ENCODE data around the gene AP3S1. TPM values are rescaled to one million over a fixed set of nuclear protein-coding genes. Genes with fewer than 3 reads are reported as not detected.
"Not testable (repeated sequence)": the region's sequence is repeated elsewhere in the genome, so short reads cannot be mapped to it uniquely, and the experiment has no call there.

Gene AP3S1
- total RNA-seq, 1 donor from 2014 or later, result 73.2 TPM

DNA sequence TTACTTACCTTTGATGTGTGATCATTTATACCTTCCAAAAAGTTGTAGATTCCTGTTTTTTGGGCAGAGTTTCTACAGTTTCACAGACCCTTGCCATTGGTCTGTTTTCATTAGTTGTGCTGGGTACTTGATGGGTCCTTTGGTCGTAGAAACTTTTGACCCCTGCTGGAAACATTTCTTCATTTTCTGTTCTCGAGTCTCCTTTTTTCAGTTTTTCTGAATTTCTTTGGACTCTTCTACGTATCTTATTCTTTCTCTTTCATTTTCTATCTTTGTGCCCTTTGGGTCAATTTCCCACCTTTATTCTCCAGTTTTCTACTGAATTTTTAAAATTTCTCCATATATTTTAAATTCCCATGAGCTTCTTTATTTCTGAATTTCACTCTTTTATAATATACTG is 16.7 kb downstream of the AP3S1 start:
- no peak for TF ChIP-seq CTCF (conservative IDR thresholded peaks at IDR 0.05; ENCODE audit: low read depth, low read length)

DNA sequence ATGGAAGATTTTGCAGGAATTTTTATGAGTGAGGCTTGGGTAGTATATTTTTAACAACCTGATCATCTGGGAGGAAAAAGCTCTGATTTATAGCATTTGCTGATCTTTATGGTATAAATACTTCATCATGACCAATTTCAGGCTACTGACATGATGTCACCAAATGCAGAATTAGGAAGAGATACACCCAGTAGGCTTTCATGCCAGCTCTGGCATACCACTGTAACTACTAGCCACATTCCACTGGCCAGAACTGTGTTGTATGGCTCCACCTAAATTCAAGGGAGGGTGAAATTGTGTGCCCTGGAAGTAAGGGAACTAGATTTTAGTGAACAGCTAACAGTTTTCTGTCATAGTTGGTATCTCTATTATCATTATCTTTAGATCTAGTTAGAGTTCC is 17.6 kb downstream of the AP3S1 start:
- DNase-seq (ENCODE audit: low read depth), result no peak
- TF ChIP-seq CTCF (conservative IDR thresholded peaks at IDR 0.05; ENCODE audit: low read depth, low read length), result no peak
- H3K4me3 ChIP-seq (ENCODE audit: low read depth, low read length), result no peak overlapping the region

More for the DNA sequence above, 16.7 kb downstream of the AP3S1 start:
- H3K4me3 ChIP-seq (ENCODE audit: low read depth, low read length), result no peak overlapping the region
- no peak for DNase-seq (ENCODE audit: low read depth)

DNA sequence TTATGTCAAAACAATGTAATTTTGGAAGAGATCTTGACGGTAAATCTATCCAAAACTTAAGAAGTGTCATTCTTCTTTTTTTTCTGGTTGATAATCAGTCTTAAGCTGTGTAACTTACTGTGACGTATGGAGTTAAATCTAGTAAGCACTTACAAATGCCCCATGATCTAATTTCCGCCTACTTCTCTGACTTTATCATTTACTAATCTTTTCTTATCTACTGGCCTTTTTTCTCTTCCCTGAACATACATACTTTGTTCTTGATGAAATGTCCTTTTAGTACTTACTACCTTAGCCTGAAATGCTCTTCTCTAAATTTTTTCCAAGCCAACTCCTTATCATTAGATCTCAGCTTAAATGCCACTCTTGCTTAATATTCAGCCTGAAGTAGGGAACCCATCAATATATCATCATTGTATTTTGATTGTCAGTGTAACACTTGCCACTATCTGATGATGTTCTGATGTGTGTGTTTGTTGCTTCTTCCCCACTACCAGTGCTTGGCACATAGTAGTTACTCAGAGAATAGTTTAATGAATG is 27.6 kb downstream of the AP3S1 start:
- no peak for DNase-seq (ENCODE audit: low read depth)
- no peak overlapping the region for H3K4me3 ChIP-seq (ENCODE audit: low read depth, low read length)
- TF ChIP-seq CTCF (conservative IDR thresholded peaks at IDR 0.05; ENCODE audit: low read depth, low read length), result no peak

- no peak for DNase-seq (ENCODE audit: low read depth)
- no peak for TF ChIP-seq CTCF (conservative IDR thresholded peaks at IDR 0.05; ENCODE audit: low read depth, low read length)
- H3K4me3 ChIP-seq (ENCODE audit: low read depth, low read length), result no peak overlapping the region
Observed at GRCh38 chr5:115872447-115872846, 30.7 kb downstream of the AP3S1 start.

GRCh38 chr5:115873392-115873791 is 31.7 kb downstream of the AP3S1 start:
- H3K4me3 ChIP-seq (ENCODE audit: low read depth, low read length), result no peak overlapping the region
- peak; percentile 37 for DNase-seq (ENCODE audit: low read depth)
- no peak for TF ChIP-seq CTCF (conservative IDR thresholded peaks at IDR 0.05; ENCODE audit: low read depth, low read length)

DNA sequence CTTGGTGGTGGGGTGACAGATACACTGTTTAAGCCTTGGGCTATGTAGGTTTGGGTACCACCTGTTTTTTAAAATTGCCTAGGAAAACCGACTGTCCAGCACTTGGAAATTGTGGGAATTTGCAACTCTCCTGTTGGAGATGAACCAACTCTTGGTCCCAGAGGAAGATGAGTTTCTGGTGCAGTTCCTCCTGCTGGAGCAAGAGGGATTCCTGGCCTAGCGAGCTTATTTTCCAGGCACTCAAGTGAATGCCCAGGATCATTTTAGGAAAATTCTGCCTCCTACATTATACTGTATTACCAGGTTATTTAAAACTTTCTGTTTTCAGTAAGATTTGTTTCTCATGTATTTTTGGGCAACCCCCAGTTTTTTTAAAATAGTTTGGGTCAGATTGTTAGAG is 33.7 kb downstream of the AP3S1 start:
- no peak for DNase-seq (ENCODE audit: low read depth)
- TF ChIP-seq CTCF (conservative IDR thresholded peaks at IDR 0.05; ENCODE audit: low read depth, low read length), result peak; percentile 30
- H3K4me3 ChIP-seq (ENCODE audit: low read depth, low read length), result no peak overlapping the region

DNA sequence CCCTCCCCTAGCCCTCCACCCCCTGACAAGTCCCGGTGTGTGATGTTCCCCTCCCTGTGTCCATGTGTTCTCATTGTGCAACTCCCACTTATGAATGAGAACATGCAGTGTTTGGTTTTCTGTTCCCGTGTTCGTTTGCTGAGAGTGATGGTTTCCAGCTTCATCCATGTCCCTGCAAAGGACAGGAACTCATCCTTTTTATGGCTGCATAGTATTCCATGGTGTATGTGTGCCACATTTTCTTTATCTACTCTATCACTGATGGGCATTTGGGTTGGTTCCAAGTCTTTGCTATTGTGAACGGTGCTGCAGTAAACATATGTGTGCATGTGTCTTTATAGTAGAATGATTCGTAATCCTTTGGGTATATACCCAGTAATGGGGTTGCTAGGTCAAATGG is 35.6 kb downstream of the AP3S1 start:
- DNase-seq (ENCODE audit: low read depth); H3K4me3 ChIP-seq (ENCODE audit: low read depth, low read length): not testable (repeated sequence)

- not testable (repeated sequence) for DNase-seq (ENCODE audit: low read depth)
Observed at GRCh38 chr5:115882434-115882833, 40.7 kb downstream of the AP3S1 start.

More at GRCh38 chr5:115882434-115882833, 40.7 kb downstream of the AP3S1 start:
- H3K4me3 ChIP-seq (ENCODE audit: low read depth, low read length), result not testable (repeated sequence)
